DMS 273 (cell line): ENCODE data around the gene C1QTNF3.
"Not testable (repeated sequence)": the region's sequence is repeated elsewhere in the genome, so short reads cannot be mapped to it uniquely, and the experiment has no call there.

Experiments used
- DNase-seq: peaks from one replicate; lab custom pipeline; 2025; ENCODE audit not compliant: unreplicated experiment; lab: John Stamatoyannopoulos, UW

Gene C1QTNF3

DNA sequence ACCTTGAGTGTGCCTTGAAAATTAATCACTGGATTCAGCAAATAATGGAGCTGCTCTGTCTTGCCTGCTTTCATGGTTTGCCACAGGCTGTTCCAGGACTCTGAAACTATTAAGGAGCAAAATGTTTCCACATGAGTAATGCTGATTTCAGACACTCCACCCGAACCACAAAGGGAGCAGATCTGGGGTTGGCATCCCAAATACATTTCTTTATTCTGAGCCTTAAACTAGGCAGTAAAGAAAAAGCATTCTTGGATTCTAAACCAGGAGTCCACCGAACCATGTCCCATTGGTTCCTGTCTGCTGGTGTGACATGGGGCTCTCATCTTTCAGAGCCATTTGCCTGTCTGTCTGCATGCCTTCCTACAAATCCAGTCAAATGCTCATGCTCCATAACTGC lies 10.1 kb upstream of the C1QTNF3 start:
- no peak for DNase-seq

DNA sequence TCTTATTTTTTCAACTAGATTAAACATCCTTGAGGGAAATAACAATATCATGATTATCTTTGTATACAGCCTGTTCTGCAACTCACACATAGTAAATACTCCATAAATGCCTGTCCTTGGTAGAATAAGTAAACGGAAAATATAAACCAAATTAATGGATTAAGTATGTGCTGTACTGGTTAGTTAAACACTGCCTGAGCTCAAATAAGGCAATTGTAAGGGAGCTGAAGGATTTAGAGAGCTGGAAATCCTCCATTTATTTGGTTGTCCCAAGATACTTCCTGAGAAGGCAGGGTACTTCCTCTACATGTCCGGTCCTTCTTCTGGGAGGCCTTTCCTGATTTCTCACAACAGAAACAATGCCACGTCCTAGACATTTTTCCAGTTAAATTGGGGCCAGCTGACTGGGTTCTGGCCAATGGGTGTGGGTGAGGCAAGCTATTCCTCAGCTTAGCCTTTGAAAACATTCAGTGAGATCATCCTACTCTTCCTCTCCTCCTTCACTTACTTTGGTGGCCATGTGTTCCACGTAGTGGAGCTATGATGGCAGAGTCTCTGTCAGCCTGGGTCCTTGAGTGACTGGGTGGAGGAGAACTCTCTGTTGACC lies 8.5 kb upstream of the C1QTNF3 start:
- no peak for DNase-seq

DNA sequence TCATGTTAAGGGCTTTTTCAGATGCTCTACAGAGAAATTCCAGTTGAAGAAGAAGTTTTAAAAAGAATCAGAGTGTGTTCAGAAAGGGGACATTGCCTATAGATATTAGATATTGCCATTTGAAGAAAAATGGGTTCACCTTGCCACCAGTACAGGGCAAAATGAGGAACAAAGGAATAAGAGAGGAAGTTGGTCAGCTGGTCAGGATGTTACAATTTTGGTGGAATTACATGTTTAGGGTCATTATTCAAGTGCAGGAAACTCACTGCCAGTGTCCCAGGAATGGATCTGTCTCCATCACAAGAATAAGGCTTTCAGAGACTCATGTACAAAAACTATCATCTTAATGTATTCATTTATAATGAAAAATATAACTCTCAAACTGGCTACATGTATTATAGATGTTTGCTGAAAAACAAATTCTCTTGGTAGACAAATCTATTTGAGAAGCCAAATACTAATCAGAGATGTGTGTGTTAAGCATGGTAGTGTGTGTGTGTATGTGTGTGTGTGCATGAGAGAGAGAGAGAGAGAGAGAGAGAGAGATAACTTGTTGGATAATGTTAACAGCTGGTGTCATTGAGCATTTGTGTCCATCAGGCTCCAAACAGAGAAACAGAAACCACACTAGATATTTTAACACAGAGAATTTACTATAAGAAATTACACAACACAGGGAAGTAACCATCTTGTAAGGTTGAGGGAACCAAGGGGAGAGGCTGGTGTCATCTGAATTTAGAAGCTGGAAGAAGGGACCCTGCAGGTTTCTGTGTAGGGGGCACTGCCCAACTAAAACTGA lies 5.0 kb upstream of the C1QTNF3 start:
- DNase-seq: no peak

DNA sequence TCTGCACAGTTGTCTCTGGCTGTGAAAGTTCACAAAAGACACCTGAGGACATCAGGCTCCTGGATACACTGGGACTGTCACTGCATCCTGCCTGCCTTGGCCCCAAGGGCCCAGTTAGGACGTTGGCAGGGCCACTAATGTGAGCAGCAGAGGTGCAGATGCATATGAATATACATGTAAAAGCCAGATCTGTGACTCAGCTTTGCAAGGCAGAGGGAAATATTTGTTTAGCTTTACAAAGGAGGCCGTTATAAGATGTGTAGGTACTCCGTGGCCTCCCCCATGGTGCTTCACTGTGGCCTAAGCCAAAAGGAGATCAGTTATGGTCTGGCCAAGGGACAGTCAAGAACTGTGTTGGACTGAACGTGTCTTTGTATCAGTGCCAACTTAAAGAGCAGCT lies 4.1 kb upstream of the C1QTNF3 start:
- peak; percentile 25 for DNase-seq

DNA sequence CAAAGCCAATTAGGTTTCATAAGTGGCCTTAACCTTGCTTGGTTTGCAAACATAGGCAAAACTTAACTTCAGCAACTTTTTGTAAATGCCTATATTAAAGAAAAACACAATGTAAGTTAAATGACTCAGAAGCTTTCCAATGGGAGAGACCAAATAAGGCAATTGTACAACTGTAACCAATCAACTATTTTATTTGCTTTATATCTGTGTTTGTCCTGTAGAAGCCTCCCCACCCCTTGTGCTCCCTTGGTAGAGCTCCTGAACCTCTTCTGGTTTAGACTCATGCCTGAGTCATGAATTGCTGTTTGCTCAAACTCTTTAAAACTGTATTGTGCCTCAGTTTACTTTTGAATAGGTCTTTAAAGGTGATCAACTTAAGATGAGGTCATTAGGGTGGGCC lies 3.0 kb upstream of the C1QTNF3 start:
- DNase-seq: no peak

DNA sequence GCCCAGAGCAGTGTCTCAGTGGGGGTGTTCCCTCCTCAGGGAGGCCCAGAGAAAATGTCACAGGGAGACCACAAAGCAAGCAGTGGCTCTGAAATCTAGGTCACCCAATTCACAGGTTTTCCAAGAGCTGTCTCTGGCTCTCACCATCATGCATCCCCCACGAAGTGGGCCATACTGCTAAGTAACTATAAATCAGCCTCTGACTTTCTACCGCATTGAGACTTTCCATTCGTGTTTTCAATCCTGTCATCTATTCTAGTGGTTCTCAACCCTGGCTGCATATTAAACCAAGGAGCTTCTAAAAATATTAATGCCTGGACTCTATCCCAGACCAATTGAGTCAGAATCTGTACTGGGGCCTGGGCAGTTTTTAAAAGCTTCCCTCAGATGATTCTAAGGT lies 2.0 kb upstream of the C1QTNF3 start:
- no peak for DNase-seq

DNA sequence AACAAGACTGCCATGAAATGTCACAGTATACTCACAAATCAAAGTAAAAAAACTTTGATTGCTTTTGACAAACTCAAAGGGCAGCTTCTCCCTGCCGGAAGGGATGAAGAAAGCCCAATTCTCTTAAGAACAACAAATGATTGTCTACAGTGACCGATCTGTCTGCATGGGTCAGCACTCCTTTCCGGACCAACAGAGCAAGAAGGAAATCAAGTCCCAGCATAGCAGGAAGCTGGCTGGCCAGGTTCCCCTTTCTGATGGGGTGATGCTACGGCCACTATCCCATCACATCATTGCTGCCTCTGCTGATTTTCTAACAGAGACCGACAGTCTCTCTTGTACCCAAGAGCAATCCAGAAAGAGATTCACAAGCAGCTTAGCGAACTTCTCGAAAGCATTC lies 692 bp downstream of the C1QTNF3 start:
- no peak for DNase-seq

DNA sequence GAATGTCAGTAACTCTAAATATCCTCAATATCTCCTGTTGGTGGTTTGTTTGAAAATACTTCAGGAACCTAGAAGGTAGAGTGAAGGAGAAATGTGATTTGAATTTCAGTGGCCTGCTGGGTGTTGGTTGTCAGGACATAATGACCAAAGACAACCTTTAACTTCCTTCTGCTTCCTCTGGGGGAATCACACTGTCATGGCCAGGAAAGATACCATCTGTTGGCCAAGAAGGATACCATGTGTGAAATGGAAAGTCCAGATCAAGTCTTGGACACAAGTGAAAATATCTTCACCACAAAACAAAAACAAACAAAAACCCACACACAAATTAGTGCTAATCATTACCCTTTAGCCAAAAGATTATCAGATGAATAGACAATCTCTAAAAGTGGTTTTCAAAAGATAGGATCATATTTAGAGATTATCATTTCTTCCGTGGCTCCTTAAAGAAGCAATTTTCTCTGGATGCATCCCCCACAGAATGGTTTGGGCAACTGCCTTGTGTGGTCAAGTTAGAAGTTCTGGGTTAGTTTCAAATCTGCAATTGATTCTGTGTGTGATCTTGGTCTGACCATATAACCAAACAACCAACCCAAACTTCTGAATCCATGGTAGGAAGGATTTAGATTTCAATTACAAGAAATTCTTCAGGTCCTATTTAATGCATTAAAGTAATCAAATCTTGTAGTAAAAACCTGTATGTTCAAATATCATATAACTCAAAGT lies 1.6 kb downstream of the C1QTNF3 start:
- DNase-seq: no peak

DNA sequence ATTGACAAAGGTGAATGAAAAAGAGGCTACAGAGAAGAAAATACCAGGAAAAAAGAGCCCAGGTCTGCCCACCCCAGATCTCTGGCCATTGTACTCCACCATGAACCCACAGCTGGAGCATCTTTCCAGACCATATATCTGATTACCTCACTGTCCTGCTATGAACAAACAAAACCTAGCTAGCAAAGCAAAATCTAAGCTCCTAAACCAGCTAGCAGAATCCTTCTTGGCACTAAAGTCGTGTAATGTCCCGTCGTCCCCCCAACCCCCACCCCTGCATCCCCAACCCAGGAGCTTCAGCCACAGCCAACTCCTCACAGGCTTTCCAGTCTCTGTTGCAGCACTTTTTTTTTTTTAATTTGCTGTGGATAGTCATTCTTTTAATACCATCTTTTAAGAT lies 2.5 kb downstream of the C1QTNF3 start:
- no peak for DNase-seq

DNA sequence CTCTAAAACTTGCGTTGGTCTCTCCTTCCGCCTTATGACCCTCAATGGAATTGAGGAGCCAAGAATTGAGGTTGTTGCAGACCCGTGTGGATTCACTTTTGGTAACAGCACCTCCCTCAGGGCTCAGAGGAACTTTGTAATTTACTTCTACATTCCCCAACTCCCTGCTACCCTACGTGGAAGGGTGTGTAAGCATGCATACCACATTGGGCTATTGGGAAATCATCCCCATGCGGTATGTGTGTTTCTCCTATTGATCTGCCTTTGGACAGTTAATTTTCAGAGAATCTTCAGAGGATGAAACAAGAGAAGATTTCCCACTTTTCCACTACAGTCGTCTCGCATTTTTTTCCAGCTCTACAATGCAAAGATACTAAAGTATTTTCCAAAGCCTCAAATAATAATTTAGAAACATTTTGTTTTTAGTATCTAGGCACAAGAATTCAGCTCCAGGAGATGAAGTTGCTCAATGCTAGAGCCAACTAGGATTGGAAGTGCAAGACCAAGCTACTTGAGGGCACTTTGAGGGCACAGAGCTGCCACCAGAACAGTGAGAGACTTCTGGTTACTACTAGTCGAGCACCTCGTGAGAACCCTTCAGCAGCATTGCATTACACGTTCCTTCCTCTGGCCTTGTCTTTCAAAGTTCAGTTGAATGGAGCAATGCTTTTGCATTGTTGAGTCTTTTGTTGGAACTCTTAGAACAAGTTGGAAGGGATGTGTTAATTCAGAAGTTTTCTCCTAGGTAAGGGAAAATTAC lies 3.4 kb downstream of the C1QTNF3 start:
- no peak for DNase-seq

DNA sequence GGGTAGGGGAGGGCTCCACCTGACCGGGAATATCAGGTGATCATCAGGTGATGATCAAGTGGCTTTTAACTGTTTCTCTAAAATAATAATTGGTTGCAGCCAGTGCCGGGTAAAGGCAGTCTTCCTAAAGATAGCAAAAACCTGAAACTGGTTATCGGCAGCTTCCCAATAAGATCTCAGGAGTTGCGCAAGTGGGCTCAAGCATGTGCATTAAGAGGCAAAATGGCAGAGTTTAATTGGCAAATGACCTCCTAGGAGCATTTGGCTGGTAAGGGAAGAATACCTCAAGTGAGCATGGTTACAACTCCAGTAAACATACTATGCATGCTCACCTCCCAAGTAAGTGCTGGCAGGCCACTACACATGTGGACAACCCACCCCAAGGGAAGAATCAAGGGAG lies 4.2 kb downstream of the C1QTNF3 start:
- DNase-seq: no peak

DNA sequence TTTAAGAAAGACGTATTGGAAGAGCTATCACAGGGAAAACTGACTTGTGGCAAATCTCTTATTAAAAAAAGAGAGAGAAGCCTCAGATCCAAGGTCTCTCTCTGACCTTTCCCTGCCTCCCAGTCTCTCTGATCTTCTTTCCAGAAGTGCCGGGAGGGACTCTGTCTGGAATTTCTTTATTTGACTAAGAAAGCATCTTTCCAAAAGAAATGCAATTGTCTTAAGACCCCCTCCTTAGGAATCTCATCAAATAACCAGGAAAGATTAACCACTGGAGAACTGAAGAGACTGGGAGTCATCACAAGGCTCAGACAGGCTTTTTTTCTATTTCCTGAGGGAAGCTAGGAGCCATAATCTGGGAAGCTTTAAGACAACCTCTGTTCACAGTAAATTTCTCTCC lies 4.6 kb downstream of the C1QTNF3 start:
- DNase-seq: no peak

DNA sequence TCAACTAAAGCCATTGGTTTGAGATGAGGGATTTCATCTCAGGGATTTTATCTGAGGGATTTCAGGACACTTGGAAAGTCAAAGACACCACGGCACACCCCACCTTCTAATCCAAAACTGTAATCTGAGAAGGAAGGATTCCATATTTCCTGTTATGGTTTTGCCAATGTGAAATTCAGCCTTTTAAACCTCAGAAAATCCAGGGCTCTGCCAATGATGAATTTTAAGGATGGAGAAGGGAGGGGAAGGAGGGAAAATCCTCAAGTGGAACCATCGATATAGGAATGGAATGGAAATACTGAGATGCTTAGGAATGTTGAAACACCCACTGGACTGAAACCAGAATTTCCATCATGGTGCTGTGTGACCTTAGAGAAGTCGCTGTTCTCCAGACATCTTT lies 5.3 kb downstream of the C1QTNF3 start:
- DNase-seq: no peak

DNA sequence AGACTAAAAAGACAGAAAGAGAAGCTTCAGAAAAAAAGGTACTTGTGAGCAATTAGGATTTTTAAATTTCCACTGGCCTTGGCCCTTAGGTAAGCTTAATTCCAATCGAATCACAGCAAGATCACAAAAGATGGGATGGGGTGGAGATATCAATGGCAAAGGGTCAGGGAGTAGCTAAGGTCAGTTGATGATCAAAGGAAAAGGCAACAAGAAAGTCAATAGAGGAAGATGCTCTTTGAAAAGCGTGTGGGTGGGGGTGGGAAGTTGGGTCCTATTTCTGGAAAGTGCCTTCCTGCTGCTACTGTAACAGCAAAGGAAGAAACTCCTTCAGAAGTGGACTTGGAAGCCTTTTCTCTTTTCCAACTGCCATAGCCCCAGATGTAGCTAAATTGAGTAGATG lies 7.3 kb downstream of the C1QTNF3 start:
- DNase-seq: no peak

DNA sequence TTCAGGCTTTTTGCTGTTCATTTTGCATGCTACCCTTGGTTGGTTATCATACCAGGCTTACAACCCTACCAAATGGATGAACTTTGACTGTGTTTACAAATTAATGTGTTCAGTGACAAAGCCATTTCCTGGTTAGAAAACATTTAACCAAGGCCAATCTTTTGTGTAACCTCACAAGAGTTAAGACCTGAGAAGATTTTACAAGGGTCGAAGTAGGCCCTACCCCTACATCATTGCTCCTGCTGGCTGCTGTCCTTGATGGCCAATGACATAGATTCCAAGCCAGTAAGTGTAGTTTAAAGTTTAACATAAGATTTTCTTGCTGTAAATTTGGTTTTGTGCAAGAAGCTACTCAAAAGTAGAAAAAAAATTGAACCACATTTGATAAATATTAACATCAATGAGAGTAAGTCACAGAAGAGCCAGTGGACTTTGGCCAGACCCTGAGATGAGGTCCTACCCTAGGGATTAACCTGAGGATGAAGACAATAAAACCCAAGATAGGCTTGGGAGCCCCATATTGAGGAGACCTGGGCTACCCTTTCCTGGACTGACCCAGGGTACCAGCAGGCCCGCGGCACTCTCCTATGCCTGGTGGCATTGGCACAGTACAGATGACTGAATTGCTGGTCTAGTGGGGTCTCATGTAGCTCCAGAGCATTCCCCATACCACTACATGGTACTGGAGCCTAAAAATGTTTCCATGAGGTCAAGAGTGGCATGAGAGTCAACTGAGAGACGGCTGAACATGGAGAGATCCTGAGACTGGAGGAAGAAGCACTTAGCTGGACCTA lies 8.3 kb downstream of the C1QTNF3 start:
- no peak for DNase-seq

DNA sequence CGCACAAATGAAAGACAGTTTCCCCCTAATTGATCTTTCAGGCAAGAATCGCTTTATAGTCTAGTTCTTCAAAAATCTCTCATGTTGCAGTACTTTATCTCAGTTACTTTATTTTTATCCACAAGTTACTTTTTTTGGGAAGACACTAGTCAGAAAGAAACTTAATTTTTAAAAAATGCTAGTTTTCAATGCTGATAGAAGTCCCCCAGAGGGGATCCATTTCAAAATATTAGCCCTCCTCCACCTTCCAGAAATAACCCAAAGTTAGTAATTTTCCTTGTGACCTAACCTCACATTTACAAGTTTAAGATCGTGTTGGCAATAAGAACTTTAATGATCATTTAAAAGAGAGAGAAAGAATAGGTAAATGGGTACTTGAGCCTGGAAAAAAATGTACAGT lies 11.0 kb downstream of the C1QTNF3 start:
- DNase-seq: no peak

DNA sequence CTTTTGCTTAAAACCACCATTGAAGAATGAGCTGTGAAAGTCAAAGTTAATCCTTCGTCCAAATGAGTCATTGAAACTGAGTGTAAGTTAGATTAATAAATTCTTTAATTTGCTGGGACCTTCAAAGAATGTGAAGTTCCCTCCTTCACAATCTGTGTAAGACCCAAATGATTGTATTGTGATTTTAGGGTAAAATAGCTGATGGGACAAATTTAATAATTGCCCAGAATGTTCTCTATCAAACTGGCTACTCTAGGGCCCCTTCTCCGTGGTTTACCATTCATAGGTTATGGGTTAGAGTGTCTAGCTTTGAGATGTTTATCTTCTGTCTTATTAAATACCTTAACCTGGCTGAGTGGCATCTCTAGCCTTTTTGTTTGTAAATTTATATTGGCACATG lies 11.9 kb downstream of the C1QTNF3 start:
- DNase-seq: no peak

DNA sequence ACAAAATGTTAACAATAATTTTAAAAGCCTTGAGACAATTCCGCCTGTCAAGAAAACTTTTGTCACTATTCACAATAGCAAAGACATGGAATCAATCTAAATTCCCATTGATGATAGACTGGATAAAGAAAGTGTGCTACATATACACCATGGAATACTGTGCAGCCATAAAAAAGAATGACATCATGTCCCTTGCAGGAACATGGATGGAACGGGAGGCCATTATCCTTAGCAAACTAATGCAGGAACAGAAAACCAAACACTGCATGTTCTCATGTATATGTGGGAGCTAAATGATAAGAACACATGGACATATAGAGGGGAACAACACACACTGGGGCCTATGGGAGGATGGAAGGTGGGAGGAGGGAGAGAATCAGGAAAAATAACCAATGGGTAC lies 12.4 kb downstream of the C1QTNF3 start:
- not testable (repeated sequence) for DNase-seq

DNA sequence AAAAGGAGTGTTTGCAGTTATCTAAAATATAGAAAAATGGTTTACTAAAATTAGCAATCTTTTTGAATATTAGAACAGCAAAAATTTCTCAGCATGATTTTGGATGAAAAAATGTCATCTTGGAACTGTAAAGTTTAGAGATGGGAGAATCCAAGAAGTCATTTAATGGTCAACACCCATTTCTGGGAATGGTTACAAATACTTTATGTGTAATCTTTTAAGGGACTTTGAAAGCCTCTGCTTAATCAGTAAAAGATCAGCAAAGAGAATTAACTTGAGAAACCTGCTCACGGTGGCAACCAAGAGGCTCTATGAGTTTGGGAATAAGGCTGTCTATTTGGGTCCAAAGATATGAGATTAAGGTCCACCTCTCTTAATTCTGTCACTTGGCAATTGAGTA lies 13.0 kb downstream of the C1QTNF3 start:
- no peak for DNase-seq

DNA sequence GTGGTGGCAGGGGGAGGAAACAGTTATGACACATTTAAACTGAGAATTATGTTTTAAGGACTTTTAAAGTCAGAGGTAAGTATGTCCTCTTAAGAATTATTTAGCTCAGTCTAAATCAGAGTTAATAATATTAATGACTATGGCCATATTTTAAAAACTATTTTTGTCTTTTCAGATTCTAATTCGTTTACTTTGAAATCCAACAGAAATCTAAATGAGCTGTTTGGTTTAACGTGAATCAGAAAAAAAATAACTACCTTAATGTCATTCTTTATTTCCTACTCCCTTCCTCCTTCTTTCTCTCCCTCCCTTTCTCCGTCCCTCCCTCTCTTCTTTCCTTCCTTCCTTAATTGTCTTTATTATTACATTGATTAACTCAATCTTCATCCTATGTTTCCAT lies 14.7 kb downstream of the C1QTNF3 start:
- no peak for DNase-seq
